B cell (primary cell): ENCODE measurements around the gene SPECC1L.

Experiments
- CTCF ChIP-seq: fragments of 200-600 bp; IDR thresholded peaks from one replicate; pipeline ENCODE4 v1.8.0; 2022; ENCODE audit warnings: antibody characterized with exemption, mild to moderate bottlenecking
- EZH2 ChIP-seq: IDR thresholded peaks from 2 replicates; pipeline ENCODE4 v1.6.1; 2012; ENCODE audit warnings: borderline replicate concordance, low read depth, mild to moderate bottlenecking, moderate library complexity, low read length; ENCODE audit not compliant: insufficient read depth, poor library complexity, severe bottlenecking

GRCh38 chr22:24443668-24444067 lies 173.0 kb downstream of the SPECC1L start:
- TF ChIP-seq CTCF: no peak
- TF ChIP-seq EZH2: no peak
